ENCODE measurements around the gene PKHD1. TPM values are rescaled to one million over a fixed set of nuclear protein-coding genes. Genes with fewer than 3 reads are reported as not detected.
A peak's percentile ranks its signal among the peaks of the same experiment; 100 is the strongest.

PKHD1 gene
- total and polyA plus RNA-seq, 4 experiments from 2014 or later, result not detected

- Histone ChIP-seq H3K4me1 (ENCODE audit: insufficient read depth, low read length) (no peaks in the 10 kb centered on the region), H3K9me3 (ENCODE audit: control insufficient read depth in 1 of 2, low read length in 2 of 2) (no peaks in the 10 kb centered on the region), H3K36me3 (ENCODE audit: insufficient read depth, low read length) (no peaks in the 10 kb centered on the region), H3K4me3 (ENCODE audit: low read length in 2 of 2) (no peak overlapping the region), H3K27ac (ENCODE audit: low read depth, low read length) (no peak overlapping the region), H3K27me3 (ENCODE audit: insufficient read depth, low read length) (no peaks in the 10 kb centered on the region)
- no peaks in the 10 kb centered on the region for H3K4me1 Mint-ChIP-seq
- no peaks in the 10 kb centered on the region for H3K36me3 Mint-ChIP-seq
- H3K27me3 Mint-ChIP-seq, result peaks cover 4 to 7% of the 10 kb centered on the region in 2 donors
- DNase-seq, result no peak
- no peak overlapping the region for H3K27ac Mint-ChIP-seq
- no peak overlapping the region for H3K4me3 Mint-ChIP-seq
- intact Hi-C loops (cut with micrococcal nuclease), result no loop called here
- peaks cover 0 to 2% (median 0%) of the 10 kb centered on the region in 8 donors for H3K9me3 Mint-ChIP-seq
- ChIA-PET CTCF (ENCODE audit: partially characterized antibody) (no interaction called here), POLR2A (ENCODE audit: partially characterized antibody) (no interaction called here)
These were observed 221.4 kb downstream of the PKHD1 start for GRCh38 chr6:51865996-51866395.

GRCh38 chr6:51865176-51865575 is 222.2 kb downstream of the PKHD1 start:
- Mint-ChIP-seq H3K36me3 (no peaks in the 10 kb centered on the region), H3K4me1 (no peaks in the 10 kb centered on the region), H3K27me3 (peaks cover 4 to 5% of the 10 kb centered on the region in 2 donors), H3K9me3 (peaks cover 0 to 2% (median 0%) of the 10 kb centered on the region in 8 donors), H3K27ac (no peak overlapping the region), H3K4me3 (no peak overlapping the region)
- ChIA-PET POLR2A (ENCODE audit: partially characterized antibody) (no interaction called here), CTCF (ENCODE audit: partially characterized antibody) (no interaction called here)
- DNase-seq, result no peak
- intact Hi-C loops (cut with micrococcal nuclease), result no loop called here
- H3K27me3 ChIP-seq (ENCODE audit: insufficient read depth, low read length), result no peaks in the 10 kb centered on the region
- no peaks in the 10 kb centered on the region for H3K9me3 ChIP-seq (ENCODE audit: control insufficient read depth in 1 of 2, low read length in 2 of 2)
- no peaks in the 10 kb centered on the region for H3K4me1 ChIP-seq (ENCODE audit: insufficient read depth, low read length)
- H3K36me3 ChIP-seq (ENCODE audit: insufficient read depth, low read length), result no peaks in the 10 kb centered on the region
- H3K4me3 ChIP-seq (ENCODE audit: low read length in 2 of 2), result no peak overlapping the region
- no peak overlapping the region for H3K27ac ChIP-seq (ENCODE audit: low read depth, low read length)

- Histone ChIP-seq H3K4me1 (ENCODE audit: insufficient read depth, low read length) (no peaks in the 10 kb centered on the region), H3K27me3 (ENCODE audit: insufficient read depth, low read length) (no peaks in the 10 kb centered on the region), H3K9me3 (ENCODE audit: control insufficient read depth in 1 of 2, low read length in 2 of 2) (no peaks in the 10 kb centered on the region), H3K27ac (ENCODE audit: low read depth, low read length) (no peak overlapping the region), H3K4me3 (ENCODE audit: low read length in 2 of 2) (no peak overlapping the region), H3K36me3 (ENCODE audit: insufficient read depth, low read length) (no peaks in the 10 kb centered on the region)
- H3K4me1 Mint-ChIP-seq, result no peaks in the 10 kb centered on the region
- ChIA-PET CTCF (ENCODE audit: partially characterized antibody) (no interaction called here), POLR2A (ENCODE audit: partially characterized antibody) (no interaction called here)
- peaks cover 5 to 8% of the 10 kb centered on the region in 2 donors for H3K27me3 Mint-ChIP-seq
- no peak for DNase-seq
- H3K36me3 Mint-ChIP-seq, result no peaks in the 10 kb centered on the region
- intact Hi-C loops (cut with micrococcal nuclease), result loop anchor here (10.0 kb wide), 1 partner anchor 408 kb away; no protein-coding TSS in a partner anchor
- no peak overlapping the region for H3K27ac Mint-ChIP-seq
- no peaks in the 10 kb centered on the region for H3K9me3 Mint-ChIP-seq
- no peak overlapping the region for H3K4me3 Mint-ChIP-seq
These were observed 230.3 kb downstream of the PKHD1 start for GRCh38 chr6:51857134-51857533.

- no peaks in the 10 kb centered on the region for H3K27me3 ChIP-seq (ENCODE audit: insufficient read depth, low read length)
- CTCF ChIA-PET (ENCODE audit: partially characterized antibody), result no interaction called here
- H3K9me3 Mint-ChIP-seq, result no peaks in the 10 kb centered on the region
- POLR2A ChIA-PET (ENCODE audit: partially characterized antibody), result no interaction called here
- H3K27ac ChIP-seq (ENCODE audit: low read depth, low read length), result no peak overlapping the region
- no peaks in the 10 kb centered on the region for H3K4me1 ChIP-seq (ENCODE audit: insufficient read depth, low read length)
- H3K4me1 Mint-ChIP-seq, result no peaks in the 10 kb centered on the region
- intact Hi-C loops (cut with micrococcal nuclease), result loop anchor here (10.0 kb wide), 1 partner anchor 408 kb away; no protein-coding TSS in a partner anchor
- H3K36me3 Mint-ChIP-seq, result no peaks in the 10 kb centered on the region
- DNase-seq, result no peak
- no peak overlapping the region for H3K4me3 ChIP-seq (ENCODE audit: low read length in 2 of 2)
- no peak overlapping the region for H3K4me3 Mint-ChIP-seq
- peaks cover 5 to 8% of the 10 kb centered on the region in 2 donors for H3K27me3 Mint-ChIP-seq
- no peaks in the 10 kb centered on the region for H3K36me3 ChIP-seq (ENCODE audit: insufficient read depth, low read length)
- H3K9me3 ChIP-seq (ENCODE audit: control insufficient read depth in 1 of 2, low read length in 2 of 2), result no peaks in the 10 kb centered on the region
- H3K27ac Mint-ChIP-seq, result no peak overlapping the region
These were observed 230.9 kb downstream of the PKHD1 start for GRCh38 chr6:51856508-51856907.

- intact Hi-C loops (cut with micrococcal nuclease), result loop anchor here (10.0 kb wide), 1 partner anchor 409 kb away; no protein-coding TSS in a partner anchor
- no peak overlapping the region for H3K4me3 ChIP-seq (ENCODE audit: low read length in 2 of 2)
- H3K36me3 Mint-ChIP-seq, result no peaks in the 10 kb centered on the region
- peak in 4 of 5 donors; percentile 12 to 19 (median 17) for DNase-seq
- H3K27ac Mint-ChIP-seq, result peak overlapping the region in 1 of 7 donors; percentile 5
- H3K4me1 Mint-ChIP-seq, result no peaks in the 10 kb centered on the region
- peaks cover 5 to 8% of the 10 kb centered on the region in 2 donors for H3K27me3 Mint-ChIP-seq
- H3K9me3 Mint-ChIP-seq, result peaks cover 0 to under 1% (median 0%) of the 10 kb centered on the region in 8 donors
- H3K4me1 ChIP-seq (ENCODE audit: insufficient read depth, low read length), result no peaks in the 10 kb centered on the region
- ChIA-PET POLR2A (ENCODE audit: partially characterized antibody) (no interaction called here), CTCF (ENCODE audit: partially characterized antibody) (interaction anchor here (1.0 kb wide), 1 partner anchor 193 kb away, joined by 6 read pairs; no protein-coding TSS in a partner anchor)
- no peak overlapping the region for H3K27ac ChIP-seq (ENCODE audit: low read depth, low read length)
- no peaks in the 10 kb centered on the region for H3K36me3 ChIP-seq (ENCODE audit: insufficient read depth, low read length)
- no peaks in the 10 kb centered on the region for H3K27me3 ChIP-seq (ENCODE audit: insufficient read depth, low read length)
- no peaks in the 10 kb centered on the region for H3K9me3 ChIP-seq (ENCODE audit: control insufficient read depth in 1 of 2, low read length in 2 of 2)
- H3K4me3 Mint-ChIP-seq, result no peak overlapping the region
These were observed 231.9 kb downstream of the PKHD1 start for GRCh38 chr6:51855310-51856082.

GRCh38 chr6:51854876-51855275 is 232.5 kb downstream of the PKHD1 start:
- Mint-ChIP-seq H3K27ac (no peak overlapping the region), H3K4me3 (no peak overlapping the region), H3K27me3 (peaks cover 5 to 8% of the 10 kb centered on the region in 2 donors), H3K9me3 (peaks cover 0 to 2% (median 0%) of the 10 kb centered on the region in 8 donors), H3K4me1 (no peaks in the 10 kb centered on the region), H3K36me3 (no peaks in the 10 kb centered on the region)
- Histone ChIP-seq H3K27ac (ENCODE audit: low read depth, low read length) (no peak overlapping the region), H3K4me1 (ENCODE audit: insufficient read depth, low read length) (no peaks in the 10 kb centered on the region), H3K27me3 (ENCODE audit: insufficient read depth, low read length) (no peaks in the 10 kb centered on the region), H3K4me3 (ENCODE audit: low read length in 2 of 2) (no peak overlapping the region), H3K9me3 (ENCODE audit: control insufficient read depth in 1 of 2, low read length in 2 of 2) (no peaks in the 10 kb centered on the region), H3K36me3 (ENCODE audit: insufficient read depth, low read length) (no peaks in the 10 kb centered on the region)
- CTCF ChIA-PET (ENCODE audit: partially characterized antibody), result interaction anchor here (0.9 to 1.0 kb wide), 2 partner anchors 105 to 193 kb away, joined by 3 to 6 read pairs; no protein-coding TSS in a partner anchor
- intact Hi-C loops (cut with micrococcal nuclease), result loop anchor here (10.0 kb wide), 1 partner anchor 410 kb away; no protein-coding TSS in a partner anchor
- POLR2A ChIA-PET (ENCODE audit: partially characterized antibody), result no interaction called here
- no peak for DNase-seq

- H3K27me3 ChIP-seq (ENCODE audit: insufficient read depth, low read length), result no peaks in the 10 kb centered on the region
- intact Hi-C loops (cut with micrococcal nuclease), result loop anchor here (10.0 kb wide), 1 partner anchor 410 kb away; no protein-coding TSS in a partner anchor
- H3K27ac Mint-ChIP-seq, result no peak overlapping the region
- no peaks in the 10 kb centered on the region for H3K9me3 ChIP-seq (ENCODE audit: control insufficient read depth in 1 of 2, low read length in 2 of 2)
- H3K27ac ChIP-seq (ENCODE audit: low read depth, low read length), result no peak overlapping the region
- no peak for DNase-seq
- no peak overlapping the region for H3K4me3 Mint-ChIP-seq
- ChIA-PET CTCF (ENCODE audit: partially characterized antibody) (interaction anchor here (0.9 to 1.8 kb wide), 3 partner anchors 10 to 194 kb away, joined by 3 to 6 read pairs (median 5); no protein-coding TSS in a partner anchor), POLR2A (ENCODE audit: partially characterized antibody) (no interaction called here)
- H3K9me3 Mint-ChIP-seq, result peaks cover 0 to 2% (median 0%) of the 10 kb centered on the region in 8 donors
- H3K36me3 Mint-ChIP-seq, result no peaks in the 10 kb centered on the region
- H3K27me3 Mint-ChIP-seq, result peaks cover 5 to 8% of the 10 kb centered on the region in 2 donors
- H3K4me3 ChIP-seq (ENCODE audit: low read length in 2 of 2), result no peak overlapping the region
- no peaks in the 10 kb centered on the region for H3K36me3 ChIP-seq (ENCODE audit: insufficient read depth, low read length)
- H3K4me1 Mint-ChIP-seq, result no peaks in the 10 kb centered on the region
- no peaks in the 10 kb centered on the region for H3K4me1 ChIP-seq (ENCODE audit: insufficient read depth, low read length)
These were observed 233.1 kb downstream of the PKHD1 start for GRCh38 chr6:51854347-51854746.
